K562 (cell line): Measurements from ENCODE around the gene PRDX2. TPM values are rescaled to one million over a fixed set of nuclear protein-coding genes. Genes with fewer than 3 reads are reported as not detected.

Source experiments
- CHD2 ChIP-seq: IDR thresholded peaks from 2 replicates; pipeline ENCODE4 v1.6.1; 2011; ENCODE audit warnings: low read depth, low read length
- ELF1 ChIP-seq: fragments of 200-800 bp; sonication (Bioruptor generic); IDR thresholded peaks from 2 replicates; pipeline ENCODE4 v1.6.1; 2016; ENCODE audit warnings: missing genetic modification characterization, missing compliant biosample characterization
- ETV5 ChIP-seq: sonication (generic); formaldehyde crosslinking; IDR thresholded peaks from 2 replicates; pipeline ENCODE4 v1.4.0; 2020; ENCODE audit warnings: low read depth, mild to moderate bottlenecking, missing genetic modification reagents
- GATA2 ChIP-seq: sonication (generic); formaldehyde crosslinking; IDR thresholded peaks from 2 replicates; pipeline ENCODE4 v1.4.0; 2020; ENCODE audit warnings: mild to moderate bottlenecking, missing genetic modification reagents
- LCOR ChIP-seq: sonication (generic); formaldehyde crosslinking; IDR thresholded peaks from 2 replicates; pipeline ENCODE4 v1.8.0; 2022; ENCODE audit warnings: mild to moderate bottlenecking, missing genetic modification reagents
- NONO ChIP-seq, 2 experiments: fragments of 200-400 bp in 1 of 2; fragments of 450-650 bp in 1 of 2; formaldehyde crosslinking in 1 of 2; IDR thresholded peaks; 2 replicates each; pipeline ENCODE4 v1.6.1; 2017; ENCODE audit warnings: low read depth in 2 of 2, mild to moderate bottlenecking in 2 of 2, moderate library complexity in 2 of 2, low read length in 1 of 2
- PCBP1 ChIP-seq: fragments of 200-400 bp; formaldehyde crosslinking; IDR thresholded peaks from 2 replicates; pipeline ENCODE4 v1.6.1; 2018; ENCODE audit warnings: mild to moderate bottlenecking, low read depth, low read length; ENCODE audit not compliant: poor library complexity, severe bottlenecking
- PHTF2 ChIP-seq: fragments of 250-450 bp; sonication (Bioruptor Pico); IDR thresholded peaks from 2 replicates; pipeline ENCODE4 v1.5.0; 2021; ENCODE audit warnings: mild to moderate bottlenecking
- SLC30A9 ChIP-seq: fragments of 250-450 bp; sonication (Bioruptor Pico); IDR thresholded peaks from 2 replicates; pipeline ENCODE4 v1.8.0; 2022; ENCODE audit warnings: mild to moderate bottlenecking, moderate library complexity
- XRCC5 ChIP-seq: fragments of 200-400 bp; formaldehyde crosslinking; IDR thresholded peaks from 2 replicates; pipeline ENCODE4 v1.6.1; 2017; ENCODE audit warnings: low read depth, mild to moderate bottlenecking, low read length
- ZEB2 ChIP-seq: fragments of 450-650 bp; IDR thresholded peaks from 2 replicates; pipeline ENCODE4 v1.6.1; 2016
- ZNF253 ChIP-seq: fragments of 250-450 bp; sonication (Bioruptor Pico); conservative IDR thresholded peaks from 2 replicates; pipeline ENCODE4 v1.6.1; 2021; ENCODE audit warnings: mild to moderate bottlenecking
- ZNF551 ChIP-seq: fragments of 250-450 bp; sonication (Bioruptor Pico); IDR thresholded peaks from 2 replicates; pipeline ENCODE4 v1.5.0; 2021; ENCODE audit warnings: mild to moderate bottlenecking, moderate library complexity
- ZNF584 ChIP-seq: fragments of 200-800 bp; sonication (Bioruptor generic); IDR thresholded peaks from 2 replicates; pipeline ENCODE4 v1.6.1; 2016; ENCODE audit warnings: low read depth, mild to moderate bottlenecking, missing genetic modification characterization, missing compliant biosample characterization
- polyA plus RNA-seq, 8 experiments: library from polyadenylated mRNA; depleted of rRNA in 4 of 8; stranded (reverse) in 5 of 8; unstranded in 3 of 8; fragments of >200 nt; fragmentation: Nextera tagmentation in 2 of 8; fragmentation: Illumina TruSeq in 1 of 8; extraction: Ambion mirVana in 2 of 8; extraction: Trizol in 1 of 8; gene quantifications; 2 replicates each; pipeline versions ENCODE4 v1.2.1 to v1.2.3, GENCODE V29; 2011 to 2014; ENCODE audit warnings: inconsistent platforms in 1 of 8, missing spikeins in 1 of 8
- total RNA-seq, 7 experiments: library from RNA; depleted of rRNA in 6 of 7; stranded (reverse); fragments of >200 nt in 6 of 7; fragmentation: Illumina TruSeq in 2 of 7; extraction: Trizol in 2 of 7; gene quantifications; 2 replicates each; pipeline versions ENCODE4 v1.2.1 to v1.2.3, GENCODE V29; 2011 to 2021; ENCODE audit warnings: low replicate concordance in 1 of 7
- TF ChIP-seq, protein P1 (sequence below), 2 experiments: fragments of 450-650 bp; formaldehyde crosslinking in 1 of 2; IDR thresholded peaks; 2 replicates each; pipeline versions ENCODE4 v1.4.0 to v1.6.1; 2014 to 2020; ENCODE audit warnings: mild to moderate bottlenecking in 2 of 2, borderline replicate concordance in 1 of 2, low read depth in 1 of 2
- TF ChIP-seq, protein P2 (sequence below), 3 experiments: fragments of 200-800 bp in 1 of 3; fragments of 250-450 bp in 1 of 3; fragments of 450-650 bp in 1 of 3; sonication (Bioruptor Pico) in 1 of 3; sonication (Bioruptor generic) in 1 of 3; formaldehyde crosslinking in 1 of 3; IDR thresholded peaks; 2 replicates each; pipeline versions ENCODE4 v1.6.1 to v1.8.0; 2016 to 2022; ENCODE audit warnings: mild to moderate bottlenecking in 2 of 3, missing genetic modification characterization in 2 of 3, missing compliant biosample characterization in 1 of 3, moderate library complexity in 1 of 3

Gene PRDX2
- total and polyA plus RNA-seq, 9 of the 15 experiments (the other 6 are each of a cell fraction or from before 2014, with no cell fraction given), result 206 to 1,183 (median 415) TPM

DNA sequence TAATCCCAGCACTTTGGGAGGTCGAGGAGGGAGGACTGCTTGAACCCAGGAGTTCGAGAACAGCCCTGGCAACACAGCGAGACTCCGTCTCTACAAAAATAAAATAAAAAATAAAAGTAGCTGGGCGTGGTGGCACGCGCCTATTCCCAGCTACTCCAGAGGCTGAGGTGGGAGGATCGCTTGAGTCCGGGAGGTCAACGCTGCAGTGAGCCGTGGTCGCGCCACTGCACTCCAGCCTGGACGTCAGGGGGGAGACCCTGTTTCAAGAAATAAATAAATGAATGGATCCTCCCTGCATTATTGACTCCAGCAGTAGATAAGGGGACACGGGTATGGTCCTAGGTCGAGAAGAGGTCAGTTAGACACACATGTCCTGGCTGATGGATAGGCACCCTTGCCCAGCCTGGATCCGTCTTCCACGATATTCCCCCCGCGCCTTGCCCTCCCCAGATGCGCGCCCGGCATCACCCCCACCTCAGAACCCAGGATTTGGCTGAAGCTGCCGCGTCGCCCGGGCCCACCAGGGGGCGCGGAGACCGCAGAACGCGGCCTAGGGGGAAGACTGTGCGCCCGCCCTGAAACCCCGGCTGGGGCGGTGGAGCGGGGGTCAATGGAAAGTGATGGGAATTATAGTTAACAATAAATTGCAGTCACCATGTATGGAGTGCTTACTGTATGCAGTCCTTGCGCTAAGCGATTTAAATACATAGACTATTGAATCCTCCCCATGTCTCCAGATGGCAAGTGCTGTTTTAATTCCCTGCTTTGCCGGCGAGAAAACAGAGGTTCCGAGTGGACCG lies 24.2 kb downstream of the PRDX2 start (continued):
- no peak for TF ChIP-seq SLC30A9 (CRISPR knock-in tag)
- no peak for TF ChIP-seq PHTF2 (CRISPR knock-in tag)
- no peak for TF ChIP-seq ELF1
- no peak for TF ChIP-seq ETV5 (CRISPR knock-in tag)
- TF ChIP-seq XRCC5, result peak; percentile 90
- TF ChIP-seq, protein P1, sequence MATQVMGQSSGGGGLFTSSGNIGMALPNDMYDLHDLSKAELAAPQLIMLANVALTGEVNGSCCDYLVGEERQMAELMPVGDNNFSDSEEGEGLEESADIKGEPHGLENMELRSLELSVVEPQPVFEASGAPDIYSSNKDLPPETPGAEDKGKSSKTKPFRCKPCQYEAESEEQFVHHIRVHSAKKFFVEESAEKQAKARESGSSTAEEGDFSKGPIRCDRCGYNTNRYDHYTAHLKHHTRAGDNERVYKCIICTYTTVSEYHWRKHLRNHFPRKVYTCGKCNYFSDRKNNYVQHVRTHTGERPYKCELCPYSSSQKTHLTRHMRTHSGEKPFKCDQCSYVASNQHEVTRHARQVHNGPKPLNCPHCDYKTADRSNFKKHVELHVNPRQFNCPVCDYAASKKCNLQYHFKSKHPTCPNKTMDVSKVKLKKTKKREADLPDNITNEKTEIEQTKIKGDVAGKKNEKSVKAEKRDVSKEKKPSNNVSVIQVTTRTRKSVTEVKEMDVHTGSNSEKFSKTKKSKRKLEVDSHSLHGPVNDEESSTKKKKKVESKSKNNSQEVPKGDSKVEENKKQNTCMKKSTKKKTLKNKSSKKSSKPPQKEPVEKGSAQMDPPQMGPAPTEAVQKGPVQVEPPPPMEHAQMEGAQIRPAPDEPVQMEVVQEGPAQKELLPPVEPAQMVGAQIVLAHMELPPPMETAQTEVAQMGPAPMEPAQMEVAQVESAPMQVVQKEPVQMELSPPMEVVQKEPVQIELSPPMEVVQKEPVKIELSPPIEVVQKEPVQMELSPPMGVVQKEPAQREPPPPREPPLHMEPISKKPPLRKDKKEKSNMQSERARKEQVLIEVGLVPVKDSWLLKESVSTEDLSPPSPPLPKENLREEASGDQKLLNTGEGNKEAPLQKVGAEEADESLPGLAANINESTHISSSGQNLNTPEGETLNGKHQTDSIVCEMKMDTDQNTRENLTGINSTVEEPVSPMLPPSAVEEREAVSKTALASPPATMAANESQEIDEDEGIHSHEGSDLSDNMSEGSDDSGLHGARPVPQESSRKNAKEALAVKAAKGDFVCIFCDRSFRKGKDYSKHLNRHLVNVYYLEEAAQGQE (IDR thresholded peaks at IDR 0.05; ENCODE audit: borderline replicate concordance), result peak; percentile 86; the same call in 1 of the 2 replicates
- TF ChIP-seq, protein P1 (CRISPR knock-in tag; IDR thresholded peaks at IDR 0.05; ENCODE audit: low read depth), result no peak
- no peak for TF ChIP-seq NONO (IDR thresholded peaks at IDR 0.05; ENCODE audit: low read depth in 2 of 2, low read length in 1 of 2)
- no peak for TF ChIP-seq CHD2
- TF ChIP-seq PCBP1, result no peak
- no peak for TF ChIP-seq ZNF584
- TF ChIP-seq LCOR (CRISPR knock-in tag), result peak; percentile 84
- TF ChIP-seq ZEB2, result no peak
- peak; percentile 60 for TF ChIP-seq GATA2 (CRISPR knock-in tag)
- TF ChIP-seq, protein P2, sequence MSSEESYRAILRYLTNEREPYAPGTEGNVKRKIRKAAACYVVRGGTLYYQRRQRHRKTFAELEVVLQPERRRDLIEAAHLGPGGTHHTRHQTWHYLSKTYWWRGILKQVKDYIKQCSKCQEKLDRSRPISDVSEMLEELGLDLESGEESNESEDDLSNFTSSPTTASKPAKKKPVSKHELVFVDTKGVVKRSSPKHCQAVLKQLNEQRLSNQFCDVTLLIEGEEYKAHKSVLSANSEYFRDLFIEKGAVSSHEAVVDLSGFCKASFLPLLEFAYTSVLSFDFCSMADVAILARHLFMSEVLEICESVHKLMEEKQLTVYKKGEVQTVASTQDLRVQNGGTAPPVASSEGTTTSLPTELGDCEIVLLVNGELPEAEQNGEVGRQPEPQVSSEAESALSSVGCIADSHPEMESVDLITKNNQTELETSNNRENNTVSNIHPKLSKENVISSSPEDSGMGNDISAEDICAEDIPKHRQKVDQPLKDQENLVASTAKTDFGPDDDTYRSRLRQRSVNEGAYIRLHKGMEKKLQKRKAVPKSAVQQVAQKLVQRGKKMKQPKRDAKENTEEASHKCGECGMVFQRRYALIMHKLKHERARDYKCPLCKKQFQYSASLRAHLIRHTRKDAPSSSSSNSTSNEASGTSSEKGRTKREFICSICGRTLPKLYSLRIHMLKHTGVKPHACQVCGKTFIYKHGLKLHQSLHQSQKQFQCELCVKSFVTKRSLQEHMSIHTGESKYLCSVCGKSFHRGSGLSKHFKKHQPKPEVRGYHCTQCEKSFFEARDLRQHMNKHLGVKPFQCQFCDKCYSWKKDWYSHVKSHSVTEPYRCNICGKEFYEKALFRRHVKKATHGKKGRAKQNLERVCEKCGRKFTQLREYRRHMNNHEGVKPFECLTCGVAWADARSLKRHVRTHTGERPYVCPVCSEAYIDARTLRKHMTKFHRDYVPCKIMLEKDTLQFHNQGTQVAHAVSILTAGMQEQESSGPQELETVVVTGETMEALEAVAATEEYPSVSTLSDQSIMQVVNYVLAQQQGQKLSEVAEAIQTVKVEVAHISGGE (CRISPR knock-in tag; IDR thresholded peaks at IDR 0.05), result no peak
- TF ChIP-seq ZNF551 (CRISPR knock-in tag), result no peak
- TF ChIP-seq ZNF253, result no peak
